ENCODE measurements around the gene GCHFR.
A peak's percentile ranks its signal among the peaks of the same experiment; 100 is the strongest.

Gene GCHFR

GRCh38 chr15:40755812-40756208, 8.1 kb upstream of the GCHFR start:
- DNase-seq = no peak

- DNase-seq = no peak
Measured at GRCh38 chr15:40756938-40757337, 6.9 kb upstream of the GCHFR start.

- no peak for DNase-seq
Measured at GRCh38 chr15:40759961-40760360, 3.9 kb upstream of the GCHFR start.

- DNase-seq = no peak
Measured at GRCh38 chr15:40762919-40763800, 708 bp upstream of the GCHFR start.

- no peak for DNase-seq
Measured at GRCh38 chr15:40764629-40765103, 798 bp downstream of the GCHFR start.

GRCh38 chr15:40766194-40766815, 2.4 kb downstream of the GCHFR start:
- no peak for DNase-seq

GRCh38 chr15:40766906-40767837, 3.3 kb downstream of the GCHFR start:
- DNase-seq = peak in 1 of 2 experiments; percentile 17

- no peak for DNase-seq
Measured at GRCh38 chr15:40767838-40768500, 4.1 kb downstream of the GCHFR start.

- no peak for DNase-seq
Measured at GRCh38 chr15:40768521-40769273, 4.8 kb downstream of the GCHFR start.

- peak; percentile 63 to 87 for DNase-seq
Measured at GRCh38 chr15:40769274-40770146, 5.6 kb downstream of the GCHFR start, which contains the start of gene C15orf62. Gene C15orf62 (plus strand): TSS chr15:40769980. CDS start chr15:40770496, 516 bp downstream.

GRCh38 chr15:40770147-40770721, 6.4 kb downstream of the GCHFR start:
- DNase-seq = no peak

GRCh38 chr15:40771242-40771641, 7.4 kb downstream of the GCHFR start:
- no peak for DNase-seq

GRCh38 chr15:40772014-40772413, 8.1 kb downstream of the GCHFR start:
- no peak for DNase-seq

- DNase-seq = no peak
Measured at GRCh38 chr15:40773496-40773895, 9.6 kb downstream of the GCHFR start.

- DNase-seq = no peak
Measured at GRCh38 chr15:40773902-40774301, 10.0 kb downstream of the GCHFR start.

GRCh38 chr15:40775007-40775406, 11.1 kb downstream of the GCHFR start:
- no peak for DNase-seq

GRCh38 chr15:40775740-40776536, 12.1 kb downstream of the GCHFR start:
- DNase-seq = no peak

- DNase-seq = no peak
Measured at GRCh38 chr15:40776537-40777141, 12.8 kb downstream of the GCHFR start.
